Fibroblast of lung (primary cell): ENCODE results near the gene C1QTNF9.

Experiments
- EZH2 ChIP-seq: IDR thresholded peaks from 2 replicates; pipeline ENCODE4 v1.5.1; 2012; ENCODE audit warnings: low read length, control low read depth, mild to moderate bottlenecking; ENCODE audit errors: missing control alignments
- TF ChIP-seq, protein P1 (sequence below), 2 donors: IDR thresholded peaks in 1 of 2; conservative IDR thresholded peaks in 1 of 2; 1 replicate in 1 of 2; 2 replicates in 1 of 2; pipeline ENCODE4 v1.5.1; 2011 to 2012; ENCODE audit warnings: low read length in 2 of 2, control low read depth in 1 of 2, inconsistent platforms in 1 of 2, low read depth in 1 of 2, mild to moderate bottlenecking in 1 of 2

DNA sequence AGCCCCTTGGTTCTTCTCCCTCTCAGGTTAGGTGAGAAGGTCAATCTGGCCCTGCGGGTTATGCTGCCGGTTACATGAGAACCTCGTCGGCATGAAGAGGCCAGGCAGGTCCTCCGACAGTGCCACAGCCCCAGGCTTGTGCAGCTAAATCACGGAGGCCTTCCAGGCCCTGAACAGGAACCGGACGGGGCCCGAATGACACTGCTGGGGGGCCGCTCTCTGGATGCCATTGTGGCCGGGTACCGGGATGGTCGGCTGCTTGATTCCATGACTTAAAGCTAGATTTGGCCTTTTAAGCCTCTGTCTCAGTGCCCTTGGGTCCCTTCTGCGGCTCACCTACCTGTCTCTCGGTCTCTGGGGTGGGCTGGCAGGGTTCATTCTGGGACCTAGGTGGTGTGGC lies 48.4 kb downstream of the C1QTNF9 start:
- TF ChIP-seq, protein P1, sequence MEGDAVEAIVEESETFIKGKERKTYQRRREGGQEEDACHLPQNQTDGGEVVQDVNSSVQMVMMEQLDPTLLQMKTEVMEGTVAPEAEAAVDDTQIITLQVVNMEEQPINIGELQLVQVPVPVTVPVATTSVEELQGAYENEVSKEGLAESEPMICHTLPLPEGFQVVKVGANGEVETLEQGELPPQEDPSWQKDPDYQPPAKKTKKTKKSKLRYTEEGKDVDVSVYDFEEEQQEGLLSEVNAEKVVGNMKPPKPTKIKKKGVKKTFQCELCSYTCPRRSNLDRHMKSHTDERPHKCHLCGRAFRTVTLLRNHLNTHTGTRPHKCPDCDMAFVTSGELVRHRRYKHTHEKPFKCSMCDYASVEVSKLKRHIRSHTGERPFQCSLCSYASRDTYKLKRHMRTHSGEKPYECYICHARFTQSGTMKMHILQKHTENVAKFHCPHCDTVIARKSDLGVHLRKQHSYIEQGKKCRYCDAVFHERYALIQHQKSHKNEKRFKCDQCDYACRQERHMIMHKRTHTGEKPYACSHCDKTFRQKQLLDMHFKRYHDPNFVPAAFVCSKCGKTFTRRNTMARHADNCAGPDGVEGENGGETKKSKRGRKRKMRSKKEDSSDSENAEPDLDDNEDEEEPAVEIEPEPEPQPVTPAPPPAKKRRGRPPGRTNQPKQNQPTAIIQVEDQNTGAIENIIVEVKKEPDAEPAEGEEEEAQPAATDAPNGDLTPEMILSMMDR (conservative IDR thresholded peaks at IDR 0.05 in 1 of 2, IDR thresholded peaks at IDR 0.05 in 1 of 2; ENCODE audit: low read depth in 1 of 2, low read length in 2 of 2) = no peak
- TF ChIP-seq EZH2 = no peak
